ENCODE data around the gene KPNA1. TPM values are rescaled to one million over a fixed set of nuclear protein-coding genes. Genes with fewer than 3 reads are reported as not detected.
A peak's percentile ranks its signal among the peaks of the same experiment; 100 is the strongest.

The KPNA1 gene
- total RNA-seq (2014; rRNA removed; shearing (Covaris generic)) (30.1 and 38.4 TPM in 2 replicates), polyA plus RNA-seq (2016; fragmentation: Nextera tagmentation; extraction: Ambion mirVana) (19.8 and 20.5 TPM in 2 replicates)
- long read RNA-seq, full-length matches to known transcripts = 12 of 19 reads
- long read RNA-seq, partial matches to known transcripts = 2 of 19 reads
- long read RNA-seq, other reads (novel, unspliced or antisense) = 5 of 19 reads

GRCh38 chr3:122514123-122515019 is at the start of gene KPNA1:
Gene KPNA1, minus strand, starts transcription at chr3:122514939. Its CDS starts 18,374 bp downstream, at chr3:122496565.
- H3K27ac Mint-ChIP-seq = peak within 1 kb of the TSS; percentile 79
- Histone ChIP-seq H3K36me3 (ENCODE audit: insufficient read depth) (no peaks in the 10 kb centered on the region), H3K79me2 (replicated peaks; ENCODE audit: insufficient read depth) (peaks cover 47% of the 10 kb centered on the region), H3K9me2 (ENCODE audit: insufficient read depth) (no peaks in the 10 kb centered on the region), H3K27ac (ENCODE audit: low read depth) (peak within 1 kb of the TSS; percentile 77), H3K4me2 (peak within 1 kb of the TSS; percentile 75), H3K4me3 (peak within 1 kb of the TSS; percentile 71), H3K27me3 (ENCODE audit: insufficient read depth) (no peaks in the 10 kb centered on the region), H3K4me1 (ENCODE audit: insufficient read depth) (peaks cover 43% of the 10 kb centered on the region), H4K20me1 (replicated peaks; ENCODE audit: insufficient read depth) (peaks cover 22% of the 10 kb centered on the region; the same call in 1 of the 2 replicates), H2AFZ (peak within 1 kb of the TSS; percentile 98), H3F3A (replicated peaks; ENCODE audit: low read depth) (no peaks in the 10 kb centered on the region; the same call in 1 of the 2 replicates)
- TF ChIP-seq JUNB (IDR thresholded peaks at IDR 0.05; ENCODE audit: unreplicated experiment) (no peak), STAT1 (IDR thresholded peaks at IDR 0.05; ENCODE audit: unreplicated experiment) (no peak), NANOG (IDR thresholded peaks at IDR 0.05; ENCODE audit: borderline replicate concordance) (no peak), ZNF331 (CRISPR knock-in tag; IDR thresholded peaks at IDR 0.05; ENCODE audit: low read depth) (no peak), EZH2phosphoT487 (IDR thresholded peaks at IDR 0.05; ENCODE audit: unreplicated experiment) (no peak), POLR2AphosphoS5 (IDR thresholded peaks at IDR 0.05; ENCODE audit: low read depth) (peak; percentile 97), CREB1 (CRISPR knock-in tag; IDR thresholded peaks at IDR 0.05; ENCODE audit: low read depth) (peak; percentile 71), ZNF462 (CRISPR knock-in tag; IDR thresholded peaks at IDR 0.05) (no peak), EZH2 (IDR thresholded peaks at IDR 0.05; ENCODE audit: low read depth, unreplicated experiment) (no peak)
- TF ChIP-seq, protein P1, sequence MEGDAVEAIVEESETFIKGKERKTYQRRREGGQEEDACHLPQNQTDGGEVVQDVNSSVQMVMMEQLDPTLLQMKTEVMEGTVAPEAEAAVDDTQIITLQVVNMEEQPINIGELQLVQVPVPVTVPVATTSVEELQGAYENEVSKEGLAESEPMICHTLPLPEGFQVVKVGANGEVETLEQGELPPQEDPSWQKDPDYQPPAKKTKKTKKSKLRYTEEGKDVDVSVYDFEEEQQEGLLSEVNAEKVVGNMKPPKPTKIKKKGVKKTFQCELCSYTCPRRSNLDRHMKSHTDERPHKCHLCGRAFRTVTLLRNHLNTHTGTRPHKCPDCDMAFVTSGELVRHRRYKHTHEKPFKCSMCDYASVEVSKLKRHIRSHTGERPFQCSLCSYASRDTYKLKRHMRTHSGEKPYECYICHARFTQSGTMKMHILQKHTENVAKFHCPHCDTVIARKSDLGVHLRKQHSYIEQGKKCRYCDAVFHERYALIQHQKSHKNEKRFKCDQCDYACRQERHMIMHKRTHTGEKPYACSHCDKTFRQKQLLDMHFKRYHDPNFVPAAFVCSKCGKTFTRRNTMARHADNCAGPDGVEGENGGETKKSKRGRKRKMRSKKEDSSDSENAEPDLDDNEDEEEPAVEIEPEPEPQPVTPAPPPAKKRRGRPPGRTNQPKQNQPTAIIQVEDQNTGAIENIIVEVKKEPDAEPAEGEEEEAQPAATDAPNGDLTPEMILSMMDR (conservative IDR thresholded peaks at IDR 0.05; ENCODE audit: low read depth in 2 of 2) = no peak
- TF ChIP-seq, protein P2, sequence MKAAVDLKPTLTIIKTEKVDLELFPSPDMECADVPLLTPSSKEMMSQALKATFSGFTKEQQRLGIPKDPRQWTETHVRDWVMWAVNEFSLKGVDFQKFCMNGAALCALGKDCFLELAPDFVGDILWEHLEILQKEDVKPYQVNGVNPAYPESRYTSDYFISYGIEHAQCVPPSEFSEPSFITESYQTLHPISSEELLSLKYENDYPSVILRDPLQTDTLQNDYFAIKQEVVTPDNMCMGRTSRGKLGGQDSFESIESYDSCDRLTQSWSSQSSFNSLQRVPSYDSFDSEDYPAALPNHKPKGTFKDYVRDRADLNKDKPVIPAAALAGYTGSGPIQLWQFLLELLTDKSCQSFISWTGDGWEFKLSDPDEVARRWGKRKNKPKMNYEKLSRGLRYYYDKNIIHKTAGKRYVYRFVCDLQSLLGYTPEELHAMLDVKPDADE (IDR thresholded peaks at IDR 0.05) = peak; percentile 57; the same call in 1 of the 2 replicates
- TF ChIP-seq, protein P3, sequence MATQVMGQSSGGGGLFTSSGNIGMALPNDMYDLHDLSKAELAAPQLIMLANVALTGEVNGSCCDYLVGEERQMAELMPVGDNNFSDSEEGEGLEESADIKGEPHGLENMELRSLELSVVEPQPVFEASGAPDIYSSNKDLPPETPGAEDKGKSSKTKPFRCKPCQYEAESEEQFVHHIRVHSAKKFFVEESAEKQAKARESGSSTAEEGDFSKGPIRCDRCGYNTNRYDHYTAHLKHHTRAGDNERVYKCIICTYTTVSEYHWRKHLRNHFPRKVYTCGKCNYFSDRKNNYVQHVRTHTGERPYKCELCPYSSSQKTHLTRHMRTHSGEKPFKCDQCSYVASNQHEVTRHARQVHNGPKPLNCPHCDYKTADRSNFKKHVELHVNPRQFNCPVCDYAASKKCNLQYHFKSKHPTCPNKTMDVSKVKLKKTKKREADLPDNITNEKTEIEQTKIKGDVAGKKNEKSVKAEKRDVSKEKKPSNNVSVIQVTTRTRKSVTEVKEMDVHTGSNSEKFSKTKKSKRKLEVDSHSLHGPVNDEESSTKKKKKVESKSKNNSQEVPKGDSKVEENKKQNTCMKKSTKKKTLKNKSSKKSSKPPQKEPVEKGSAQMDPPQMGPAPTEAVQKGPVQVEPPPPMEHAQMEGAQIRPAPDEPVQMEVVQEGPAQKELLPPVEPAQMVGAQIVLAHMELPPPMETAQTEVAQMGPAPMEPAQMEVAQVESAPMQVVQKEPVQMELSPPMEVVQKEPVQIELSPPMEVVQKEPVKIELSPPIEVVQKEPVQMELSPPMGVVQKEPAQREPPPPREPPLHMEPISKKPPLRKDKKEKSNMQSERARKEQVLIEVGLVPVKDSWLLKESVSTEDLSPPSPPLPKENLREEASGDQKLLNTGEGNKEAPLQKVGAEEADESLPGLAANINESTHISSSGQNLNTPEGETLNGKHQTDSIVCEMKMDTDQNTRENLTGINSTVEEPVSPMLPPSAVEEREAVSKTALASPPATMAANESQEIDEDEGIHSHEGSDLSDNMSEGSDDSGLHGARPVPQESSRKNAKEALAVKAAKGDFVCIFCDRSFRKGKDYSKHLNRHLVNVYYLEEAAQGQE (IDR thresholded peaks at IDR 0.05; ENCODE audit: unreplicated experiment) = no peak
- H3K4me1 Mint-ChIP-seq = peaks cover 42% of the 10 kb centered on the region
- ATAC-seq (peak; percentile 92), DNase-seq (ENCODE audit: low spot score) (peak; percentile 92)
- H3K9me3 Mint-ChIP-seq = no peaks in the 10 kb centered on the region; the same call in 2 of the 3 replicates
- no peaks in the 10 kb centered on the region for H3K36me3 Mint-ChIP-seq (ENCODE audit: low read depth)
- H3K4me3 Mint-ChIP-seq = peak within 1 kb of the TSS; percentile 87
- H3K27me3 Mint-ChIP-seq (ENCODE audit: insufficient read depth, low read depth, poor library complexity) = peaks cover 2% of the 10 kb centered on the region

All from GM23338 (cell line).